Activated naive CD4-positive, alpha-beta T cell treated with anti-CD3 and anti-CD28 coated beads, Interleukin-2, amount 10 ng/mL, durations not matched to agents 7 days and 5 days (primary cell): ENCODE data around the gene PTGIR.

Source experiments
- CTCF ChIA-PET: fragments of 350-600 bp; sonication (Branson Sonifier 250); formaldehyde crosslinking; loops from one replicate; lab custom pipeline; 2021; ENCODE audit warnings: antibody characterized with exemption; lab: Charles Lee
- DNase-seq: peaks from one replicate; pipeline ENCODE4 v3.0.0-alpha.2; 2020
- H3K27ac Mint-ChIP-seq: one replicate; pipeline ENCODE4 v1.8.0; 2021; ENCODE audit warnings: mild to moderate bottlenecking, moderate library complexity, mixed read lengths
- H3K27me3 Mint-ChIP-seq: one replicate; pipeline ENCODE4 v1.8.0; 2021; ENCODE audit warnings: mild to moderate bottlenecking, mixed read lengths
- H3K36me3 Mint-ChIP-seq: one replicate; pipeline ENCODE4 v1.8.0; 2021; ENCODE audit warnings: mixed read lengths
- H3K4me1 Mint-ChIP-seq: one replicate; pipeline ENCODE4 v1.8.0; 2021; ENCODE audit warnings: mixed read lengths
- H3K4me3 Mint-ChIP-seq: one replicate; pipeline ENCODE4 v1.8.0; 2021; ENCODE audit warnings: mild to moderate bottlenecking, moderate library complexity, mixed read lengths
- H3K9me3 Mint-ChIP-seq: one replicate; pipeline ENCODE4 v1.8.0; 2021; ENCODE audit warnings: mixed read lengths

The PTGIR gene

GRCh38 chr19:46596008-46596407, 28.9 kb downstream of the PTGIR start:
- Mint-ChIP-seq H3K27ac (no peak overlapping the region), H3K4me3 (no peak overlapping the region), H3K4me1 (peaks cover 13% of the 10 kb centered on the region), H3K27me3 (peaks cover 43% of the 10 kb centered on the region), H3K9me3 (peaks cover 19% of the 10 kb centered on the region), H3K36me3 (peaks cover 13% of the 10 kb centered on the region)
- CTCF ChIA-PET = no interaction called here
- no peak for DNase-seq

GRCh38 chr19:46591870-46592269, 33.0 kb downstream of the PTGIR start:
- Mint-ChIP-seq H3K4me3 (no peak overlapping the region), H3K27ac (no peak overlapping the region), H3K9me3 (no peaks in the 10 kb centered on the region), H3K4me1 (no peaks in the 10 kb centered on the region), H3K36me3 (no peaks in the 10 kb centered on the region), H3K27me3 (peaks cover 19% of the 10 kb centered on the region)
- CTCF ChIA-PET = no interaction called here
- DNase-seq = no peak

- H3K27ac Mint-ChIP-seq = no peak overlapping the region
- H3K9me3 Mint-ChIP-seq = no peaks in the 10 kb centered on the region
- no peaks in the 10 kb centered on the region for H3K36me3 Mint-ChIP-seq
- H3K27me3 Mint-ChIP-seq = peaks cover 19% of the 10 kb centered on the region
- H3K4me3 Mint-ChIP-seq = no peak overlapping the region
- no peaks in the 10 kb centered on the region for H3K4me1 Mint-ChIP-seq
- no peak for DNase-seq
- CTCF ChIA-PET = no interaction called here
Measured at GRCh38 chr19:46591254-46591653, 33.6 kb downstream of the PTGIR start.

GRCh38 chr19:46587861-46588260, 37.0 kb downstream of the PTGIR start:
- peaks cover 20% of the 10 kb centered on the region for H3K27me3 Mint-ChIP-seq
- DNase-seq = no peak
- peaks cover 4% of the 10 kb centered on the region for H3K4me1 Mint-ChIP-seq
- H3K27ac Mint-ChIP-seq = no peak overlapping the region
- H3K4me3 Mint-ChIP-seq = no peak overlapping the region
- H3K36me3 Mint-ChIP-seq = no peaks in the 10 kb centered on the region
- CTCF ChIA-PET = interaction anchor here (1.1 kb wide), 1 partner anchor 60 kb away, joined by 3 read pairs; no protein-coding TSS in a partner anchor
- H3K9me3 Mint-ChIP-seq = no peaks in the 10 kb centered on the region

DNA sequence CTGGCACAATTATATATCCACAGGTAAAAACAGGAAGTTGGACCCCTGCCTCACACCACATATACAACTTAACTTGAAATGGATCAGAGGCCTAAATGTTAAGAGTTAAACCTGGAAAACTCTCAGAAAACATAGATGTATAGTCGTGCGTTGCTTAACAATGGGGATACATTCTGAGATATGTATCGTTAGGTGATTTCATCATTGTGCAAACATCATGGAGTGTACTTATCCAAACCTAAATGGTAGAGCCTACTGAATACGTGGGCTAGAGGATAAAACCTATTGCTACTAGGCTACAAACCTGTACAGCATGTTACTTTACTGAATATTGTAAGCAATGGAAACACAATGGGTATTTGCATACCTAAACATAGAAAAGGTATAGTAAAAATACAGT, 38.6 kb downstream of the PTGIR start:
- Mint-ChIP-seq H3K27me3 (peaks cover 21% of the 10 kb centered on the region), H3K4me3 (no peak overlapping the region), H3K27ac (no peak overlapping the region), H3K36me3 (no peaks in the 10 kb centered on the region), H3K4me1 (peaks cover 4% of the 10 kb centered on the region), H3K9me3 (no peaks in the 10 kb centered on the region)
- DNase-seq = no peak
- CTCF ChIA-PET = no interaction called here

- CTCF ChIA-PET = interaction anchor here (0.6 kb wide), 1 partner anchor 1229 kb away, joined by 3 read pairs; no protein-coding TSS in a partner anchor
- Mint-ChIP-seq H3K27ac (no peak overlapping the region), H3K4me1 (peaks cover 4% of the 10 kb centered on the region), H3K36me3 (no peaks in the 10 kb centered on the region), H3K27me3 (peaks cover 20% of the 10 kb centered on the region), H3K9me3 (no peaks in the 10 kb centered on the region), H3K4me3 (no peak overlapping the region)
- DNase-seq = no peak
Measured at GRCh38 chr19:46585539-46585938, 39.4 kb downstream of the PTGIR start.

DNA sequence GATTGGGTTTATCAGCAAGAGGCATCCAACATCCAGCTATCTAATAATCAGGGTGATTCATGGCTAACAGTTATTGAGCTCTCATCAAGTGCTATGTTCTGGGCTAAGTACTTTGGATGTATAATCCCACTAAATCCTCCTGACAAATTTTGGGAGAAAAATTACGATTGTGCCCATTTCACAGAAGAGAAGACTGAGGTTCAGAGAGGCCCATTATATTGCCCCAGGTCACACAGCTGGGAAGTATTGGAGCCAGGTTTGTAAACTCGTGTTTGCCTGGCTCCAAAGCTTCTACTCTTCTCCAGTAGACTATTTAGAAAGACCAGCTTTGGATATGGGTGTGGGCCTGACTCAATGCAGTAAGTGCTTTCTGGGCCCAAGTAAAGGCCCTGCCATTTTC, 44.6 kb downstream of the PTGIR start:
- peaks cover 22% of the 10 kb centered on the region for H3K4me1 Mint-ChIP-seq
- H3K4me3 Mint-ChIP-seq = no peak overlapping the region
- no peak for DNase-seq
- H3K27ac Mint-ChIP-seq = no peak overlapping the region
- peaks cover 19% of the 10 kb centered on the region for H3K27me3 Mint-ChIP-seq
- H3K36me3 Mint-ChIP-seq = peaks cover 1% of the 10 kb centered on the region
- CTCF ChIA-PET = interaction anchor here (0.8 kb wide), 1 partner anchor 51 kb away, joined by 4 read pairs; no protein-coding TSS in a partner anchor
- H3K9me3 Mint-ChIP-seq = no peaks in the 10 kb centered on the region

DNA sequence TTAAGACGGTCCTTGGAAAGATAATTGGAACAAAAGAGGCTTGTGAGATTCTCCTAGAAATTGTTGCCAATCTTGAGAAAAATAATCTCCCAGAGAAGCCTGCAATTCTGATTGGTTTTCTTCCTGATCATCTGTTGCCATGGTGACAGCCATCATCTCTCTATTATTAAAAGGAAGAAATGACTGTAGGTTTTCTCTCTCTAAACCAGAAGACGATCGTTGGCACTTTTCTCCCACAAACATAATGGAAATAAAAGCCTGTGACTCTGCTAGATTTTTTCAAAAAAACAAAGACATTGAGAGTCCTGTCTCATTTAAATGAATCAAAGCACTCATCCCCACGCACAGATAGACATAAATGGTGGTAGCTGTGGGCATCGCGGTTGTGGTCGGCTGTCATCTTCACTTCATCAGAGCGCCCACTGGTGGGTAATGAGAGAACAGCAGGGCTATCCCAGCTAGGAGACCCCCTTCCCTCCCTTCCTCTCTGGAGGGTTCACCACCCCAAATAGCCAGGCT, 45.5 kb downstream of the PTGIR start:
- Mint-ChIP-seq H3K9me3 (no peaks in the 10 kb centered on the region), H3K27ac (no peak overlapping the region), H3K4me3 (no peak overlapping the region), H3K4me1 (peaks cover 27% of the 10 kb centered on the region), H3K36me3 (peaks cover 1% of the 10 kb centered on the region), H3K27me3 (peaks cover 17% of the 10 kb centered on the region)
- CTCF ChIA-PET = interaction anchor here (0.6 to 1.1 kb wide), 3 partner anchors 36 to 331 kb away, joined by 3 to 4 read pairs (median 3); no protein-coding TSS in a partner anchor
- DNase-seq = peak; percentile 49

- H3K9me3 Mint-ChIP-seq = no peaks in the 10 kb centered on the region
- peaks cover 22% of the 10 kb centered on the region for H3K27me3 Mint-ChIP-seq
- CTCF ChIA-PET = interaction anchor here (0.6 to 1.1 kb wide), 2 partner anchors 36 to 332 kb away, joined by 3 read pairs; no protein-coding TSS in a partner anchor
- peaks cover 1% of the 10 kb centered on the region for H3K36me3 Mint-ChIP-seq
- DNase-seq = no peak
- H3K27ac Mint-ChIP-seq = no peak overlapping the region
- H3K4me1 Mint-ChIP-seq = peaks cover 30% of the 10 kb centered on the region
- H3K4me3 Mint-ChIP-seq = no peak overlapping the region
Measured at GRCh38 chr19:46578450-46578849, 46.4 kb downstream of the PTGIR start.

- Mint-ChIP-seq H3K27me3 (peaks cover 30% of the 10 kb centered on the region), H3K36me3 (peaks cover 1% of the 10 kb centered on the region), H3K4me1 (peaks cover 34% of the 10 kb centered on the region), H3K4me3 (no peak overlapping the region), H3K9me3 (no peaks in the 10 kb centered on the region), H3K27ac (peak overlapping the region; percentile 21)
- CTCF ChIA-PET = interaction anchor here (0.5 kb wide), 1 partner anchor 179 kb away, joined by 3 read pairs; no protein-coding TSS in a partner anchor
- DNase-seq = peak; percentile 80
Measured at GRCh38 chr19:46574533-46574932, 50.4 kb downstream of the PTGIR start.

DNA sequence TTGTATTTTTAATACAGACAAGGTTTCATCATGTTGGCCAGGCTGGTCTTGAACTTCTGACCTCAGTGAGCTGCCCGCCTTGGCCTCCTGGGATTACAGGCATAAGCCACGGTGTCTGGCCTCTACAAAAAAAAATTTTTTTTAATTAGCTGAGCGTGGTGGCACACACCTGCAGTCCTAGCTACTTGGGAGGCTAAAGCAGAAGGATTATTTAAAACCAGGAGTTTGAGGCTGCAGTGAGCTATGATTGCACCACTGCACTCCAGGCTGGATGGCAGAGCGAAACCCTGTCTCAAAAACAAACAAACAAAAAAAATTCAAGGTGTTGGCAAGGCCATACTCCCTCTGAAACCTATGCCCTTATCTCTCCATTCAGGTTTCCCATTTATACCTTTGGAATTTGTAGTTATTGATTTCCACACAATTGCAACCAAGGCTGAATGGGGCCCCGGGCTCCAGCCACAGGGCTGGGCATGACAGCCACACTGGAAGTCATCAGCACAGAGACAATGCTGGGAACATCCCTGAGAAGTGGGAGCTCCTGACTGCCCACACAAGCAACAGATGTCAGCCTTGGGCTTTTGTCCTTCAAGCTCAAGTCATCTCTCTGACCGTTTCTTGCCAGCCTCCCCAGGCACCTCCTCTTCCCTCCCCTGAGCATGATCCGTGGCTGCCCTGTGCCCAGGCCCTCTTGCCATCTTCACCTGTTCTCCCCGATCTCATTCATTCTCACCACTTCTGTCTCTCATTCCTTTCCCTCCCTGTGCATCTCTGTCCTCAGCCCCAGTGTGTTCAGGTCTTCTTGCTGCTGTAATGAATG, 51.0 kb downstream of the PTGIR start:
- H3K27me3 Mint-ChIP-seq = peaks cover 27% of the 10 kb centered on the region
- H3K9me3 Mint-ChIP-seq = no peaks in the 10 kb centered on the region
- no peak for DNase-seq
- no peak overlapping the region for H3K27ac Mint-ChIP-seq
- H3K4me3 Mint-ChIP-seq = no peak overlapping the region
- H3K36me3 Mint-ChIP-seq = peaks cover 1% of the 10 kb centered on the region
- peaks cover 33% of the 10 kb centered on the region for H3K4me1 Mint-ChIP-seq
- CTCF ChIA-PET = interaction anchor here (0.5 kb wide), 1 partner anchor 180 kb away, joined by 3 read pairs; no protein-coding TSS in a partner anchor

DNA sequence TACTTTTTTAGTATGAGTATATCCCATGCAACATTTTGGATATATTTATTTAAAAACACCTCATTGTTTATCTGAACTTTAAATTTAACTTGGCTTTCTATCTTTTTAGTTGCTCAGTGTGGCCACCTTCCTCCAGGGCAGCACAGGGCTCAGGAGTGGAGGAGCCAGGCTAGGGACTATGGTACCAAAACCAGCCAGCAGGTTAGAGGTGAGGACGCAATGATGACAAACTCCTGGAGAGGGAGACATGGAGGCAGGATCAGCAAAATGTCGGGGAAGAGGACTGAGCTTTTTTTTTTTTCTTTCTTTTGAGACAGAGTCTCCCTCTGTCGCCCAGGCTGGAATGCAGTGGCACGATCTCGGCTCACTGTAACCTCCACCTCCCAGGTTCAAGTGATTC, 53.4 kb downstream of the PTGIR start:
- peaks cover 27% of the 10 kb centered on the region for H3K27me3 Mint-ChIP-seq
- H3K27ac Mint-ChIP-seq = no peak overlapping the region
- H3K36me3 Mint-ChIP-seq = peaks cover 1% of the 10 kb centered on the region
- H3K4me3 Mint-ChIP-seq = no peak overlapping the region
- DNase-seq = peak; percentile 56
- CTCF ChIA-PET = interaction anchor here (0.6 to 2.0 kb wide), 2 partner anchors 35 to 90 kb away, joined by 3 to 7 read pairs; no protein-coding TSS in a partner anchor
- no peaks in the 10 kb centered on the region for H3K9me3 Mint-ChIP-seq
- H3K4me1 Mint-ChIP-seq = peaks cover 24% of the 10 kb centered on the region
